CD4-positive, alpha-beta T cell treated with Interferon alpha-2 for 1 hour (primary cell): Measurements from ENCODE around the gene PLCL2.

Experiments
- DNase-seq, 2 donors: peaks; one replicate each; pipeline ENCODE4 v3.0.0-alpha.2; 2020 to 2022

Gene PLCL2

GRCh38 chr3:16866571-16866970, 18.2 kb upstream of the PLCL2 start:
- DNase-seq = peak in 1 of 2 donors; percentile 26

DNA sequence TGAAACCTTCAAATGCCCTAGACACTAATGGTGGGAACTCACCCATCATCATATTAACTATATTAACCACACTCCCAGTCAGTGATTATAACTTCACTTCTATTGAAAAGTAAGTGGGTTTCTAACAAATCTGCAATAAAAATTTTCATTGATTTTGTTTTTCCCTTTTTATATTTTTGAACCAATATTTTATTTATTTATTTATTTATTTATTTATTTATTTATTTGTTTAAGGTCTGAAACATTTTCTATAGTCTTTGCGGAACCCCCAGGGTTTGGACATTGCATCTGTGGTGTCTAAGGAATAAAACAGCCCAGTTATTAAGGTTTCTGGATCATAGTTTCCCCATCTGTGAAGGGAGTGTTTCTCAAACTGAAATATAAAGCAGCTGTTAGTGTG, 16.2 kb upstream of the PLCL2 start:
- no peak for DNase-seq

GRCh38 chr3:16869261-16870005, 15.3 kb upstream of the PLCL2 start:
- DNase-seq = no peak

DNA sequence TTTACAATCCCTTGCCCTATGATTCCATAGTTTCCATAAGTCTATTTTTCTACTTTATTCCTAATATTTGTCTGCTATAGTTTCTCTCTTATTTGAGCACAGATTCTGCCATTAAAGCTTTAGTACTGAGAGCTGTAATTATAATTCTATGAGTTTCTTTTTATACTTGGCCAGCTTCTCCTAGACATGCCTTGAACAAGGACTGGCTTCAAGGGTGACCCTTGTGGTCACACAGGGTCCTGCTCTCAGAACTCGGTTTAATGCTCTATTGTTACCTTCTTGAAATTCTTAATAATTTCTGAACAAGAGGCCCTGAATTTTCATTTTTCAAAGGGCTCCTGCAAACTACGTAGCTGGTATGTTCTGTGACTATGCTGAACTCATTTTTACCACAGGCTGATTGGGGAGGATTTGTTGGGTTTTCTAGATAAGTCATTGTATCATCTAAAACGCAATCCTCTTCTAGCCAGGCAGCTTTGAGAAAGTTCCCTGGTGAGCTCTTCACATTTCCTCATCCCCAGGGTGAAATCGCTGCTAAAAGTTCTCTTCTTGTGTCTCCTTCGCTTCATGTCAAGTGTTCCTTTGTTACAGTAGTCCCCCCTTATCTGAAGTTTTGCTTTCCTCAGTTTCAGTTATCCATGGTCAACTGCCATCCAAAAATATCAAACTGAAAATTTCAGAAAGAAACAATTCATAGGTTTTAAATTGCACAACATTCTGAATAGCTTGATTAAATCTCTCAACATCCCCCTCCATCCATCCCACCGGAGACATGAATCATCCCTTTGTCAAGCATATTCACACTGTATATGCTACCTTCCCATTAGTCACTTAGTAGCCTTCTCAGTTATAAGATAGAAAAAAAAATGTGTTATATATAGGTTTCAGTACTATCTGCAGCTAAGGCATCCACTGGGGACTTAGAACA, 12.6 kb upstream of the PLCL2 start:
- DNase-seq = no peak

- no peak for DNase-seq
These were observed 10.9 kb upstream of the PLCL2 start for GRCh38 chr3:16873872-16874271.

GRCh38 chr3:16875876-16876550, 8.7 kb upstream of the PLCL2 start:
- DNase-seq = peak in 1 of 2 donors; percentile 21

DNA sequence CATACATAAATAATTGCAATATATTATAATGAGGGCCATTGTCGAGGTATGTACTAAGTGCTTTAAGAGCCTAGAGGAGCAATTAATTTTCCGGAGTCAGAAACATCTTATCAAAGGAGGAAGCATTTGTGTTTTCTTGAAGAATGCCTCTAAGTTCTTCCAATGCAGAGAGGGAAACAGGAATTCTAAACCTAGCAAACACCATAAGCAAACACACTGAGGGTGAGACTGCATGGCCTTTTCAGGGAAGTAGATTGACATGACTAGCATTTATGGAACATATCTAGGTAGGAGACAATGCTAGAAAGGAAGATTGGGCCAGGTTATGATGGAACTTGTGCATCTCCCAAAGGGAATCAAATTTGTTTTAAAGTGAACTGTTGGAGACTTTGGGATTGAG, 7.2 kb upstream of the PLCL2 start:
- no peak for DNase-seq

DNA sequence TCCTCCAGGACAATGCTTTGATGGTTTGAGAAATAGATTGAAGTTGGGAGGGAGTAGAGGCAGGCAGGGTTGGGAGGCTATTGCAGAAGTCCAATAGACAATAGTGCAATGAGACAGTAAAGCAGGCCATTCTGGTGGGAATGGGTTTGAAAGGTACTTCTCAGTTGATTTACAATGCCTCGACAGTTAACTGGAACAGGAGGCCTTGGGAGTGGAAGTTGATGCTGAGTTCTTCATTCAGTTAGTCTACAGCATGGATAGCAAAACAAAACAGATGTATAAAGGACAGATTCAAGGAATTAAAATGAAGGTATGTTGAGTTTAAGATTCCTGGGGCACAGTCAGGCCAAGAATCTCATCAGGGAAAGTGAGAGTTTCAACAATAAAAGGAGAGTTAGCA, 6.8 kb upstream of the PLCL2 start:
- DNase-seq = no peak

- DNase-seq = no peak
These were observed 2.7 kb upstream of the PLCL2 start for GRCh38 chr3:16881896-16882630.

GRCh38 chr3:16883057-16883722, 1.6 kb upstream of the PLCL2 start:
- DNase-seq = no peak

DNA sequence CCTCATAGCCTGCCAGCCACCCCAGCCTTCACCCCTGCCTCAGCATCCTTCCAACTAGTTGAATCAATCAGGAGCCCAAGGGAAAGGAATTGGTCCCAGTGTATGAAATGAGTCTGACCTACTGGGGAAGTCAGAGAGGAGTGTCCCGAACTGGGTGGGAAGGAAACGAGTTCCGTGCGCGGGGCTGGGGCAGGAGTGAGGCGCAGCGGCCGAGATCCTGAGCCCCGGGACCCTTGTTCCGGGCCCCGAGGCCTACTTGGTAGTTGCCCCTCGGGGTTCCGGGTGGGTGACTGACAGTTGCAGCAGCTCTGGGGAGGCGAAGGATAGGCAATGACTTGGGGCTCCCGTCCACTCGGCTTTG, 1.1 kb upstream of the PLCL2 start:
- DNase-seq = no peak

DNA sequence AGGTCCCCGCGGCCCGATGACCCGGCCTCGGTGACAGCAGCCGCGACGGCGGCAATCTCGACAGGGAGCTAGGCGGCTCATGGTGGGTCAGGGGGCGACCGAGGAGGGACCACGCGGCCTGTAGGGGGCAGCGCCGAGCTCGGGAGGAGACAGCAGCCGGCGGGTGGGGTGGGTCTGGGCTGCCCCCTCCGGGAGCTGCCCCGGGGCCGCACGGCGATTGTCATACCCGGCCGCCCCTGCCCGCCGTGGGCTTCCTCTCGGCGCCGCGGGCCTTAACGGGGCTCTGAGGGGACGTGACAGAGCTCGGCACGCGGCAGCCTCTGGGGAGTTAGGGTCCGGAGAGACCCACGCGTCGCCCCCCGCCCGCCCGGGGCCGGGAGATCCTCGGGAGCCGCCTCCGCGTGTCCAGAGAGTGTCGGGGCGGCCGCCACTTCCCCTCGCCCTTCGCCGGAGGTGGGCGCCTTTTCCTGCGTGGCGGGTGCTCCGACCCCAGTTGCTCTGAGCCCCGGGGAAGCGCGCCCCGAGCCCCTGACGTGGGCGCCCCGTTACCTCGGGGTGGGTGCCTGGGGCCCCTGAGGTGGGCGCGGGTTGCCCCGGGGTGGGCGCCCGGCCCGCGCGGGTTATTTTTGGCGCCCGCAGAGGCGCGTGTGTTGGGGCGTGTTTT, 539 bp upstream of the PLCL2 start:
- peak; percentile 74 to 78 for DNase-seq

GRCh38 chr3:16885593-16886302, 993 bp downstream of the PLCL2 start:
- DNase-seq = peak in 1 of 2 donors; percentile 22

DNA sequence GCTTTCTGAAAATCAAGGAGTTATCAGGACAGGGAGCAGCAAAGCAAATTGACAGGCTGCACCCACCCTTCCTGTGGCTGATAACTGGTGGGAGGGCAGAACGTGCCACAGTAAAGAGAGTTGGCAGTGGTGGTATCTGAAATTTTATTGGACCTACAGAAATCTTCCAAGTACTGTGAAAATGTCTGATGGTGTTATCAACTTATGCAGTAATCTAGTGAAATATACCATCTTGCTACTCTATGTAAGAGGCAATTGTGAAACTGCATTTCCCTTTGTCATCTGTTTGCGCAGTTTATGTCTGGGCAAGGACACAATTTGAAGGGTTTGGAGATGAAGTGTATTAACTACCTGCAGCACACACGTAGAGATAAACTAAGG, 1.5 kb downstream of the PLCL2 start:
- peak in 1 of 2 donors; percentile 39 for DNase-seq

- DNase-seq = no peak
These were observed 2.4 kb downstream of the PLCL2 start for GRCh38 chr3:16887130-16887529.

- DNase-seq = peak in 1 of 2 donors; percentile 20
These were observed 3.6 kb downstream of the PLCL2 start for GRCh38 chr3:16888356-16888755.

DNA sequence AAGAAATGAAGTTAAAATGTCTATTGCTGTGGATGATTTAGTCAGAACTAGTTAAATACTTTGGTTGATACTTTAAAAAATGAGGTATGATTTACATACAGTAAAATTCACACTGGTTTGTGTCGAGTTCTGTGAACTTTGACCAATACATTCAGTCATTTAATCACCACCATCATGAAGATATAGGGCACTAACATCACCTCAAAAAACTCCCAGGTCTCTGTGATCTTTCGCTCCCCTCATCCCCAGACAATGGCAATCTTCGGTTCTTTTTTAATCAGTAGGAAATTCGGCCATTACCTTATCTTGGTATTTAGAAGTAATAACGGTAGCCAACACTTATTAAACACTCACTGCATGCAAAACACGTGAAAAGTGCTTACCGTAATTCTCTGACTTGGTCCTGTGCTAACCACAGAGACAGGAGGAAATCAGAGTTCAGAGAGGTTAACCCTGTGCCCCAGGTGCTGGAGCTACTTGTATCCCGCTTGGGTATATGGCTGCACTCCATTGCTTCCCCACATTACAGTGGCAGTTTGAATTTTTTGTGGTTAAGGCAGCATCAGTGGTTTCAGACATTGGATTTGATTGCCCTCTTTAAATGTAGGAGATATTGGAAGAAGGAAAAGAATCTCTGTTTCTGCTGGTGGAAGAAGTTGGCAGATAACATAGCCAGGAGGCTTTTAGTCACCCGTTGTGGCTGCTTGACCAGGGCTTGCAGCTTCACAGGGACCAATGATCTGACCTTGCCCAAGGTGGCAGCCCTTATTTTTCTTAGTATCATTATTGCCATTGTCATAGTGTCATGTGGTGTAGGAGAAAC, 4.2 kb downstream of the PLCL2 start:
- peak; percentile 39 to 71 for DNase-seq

DNA sequence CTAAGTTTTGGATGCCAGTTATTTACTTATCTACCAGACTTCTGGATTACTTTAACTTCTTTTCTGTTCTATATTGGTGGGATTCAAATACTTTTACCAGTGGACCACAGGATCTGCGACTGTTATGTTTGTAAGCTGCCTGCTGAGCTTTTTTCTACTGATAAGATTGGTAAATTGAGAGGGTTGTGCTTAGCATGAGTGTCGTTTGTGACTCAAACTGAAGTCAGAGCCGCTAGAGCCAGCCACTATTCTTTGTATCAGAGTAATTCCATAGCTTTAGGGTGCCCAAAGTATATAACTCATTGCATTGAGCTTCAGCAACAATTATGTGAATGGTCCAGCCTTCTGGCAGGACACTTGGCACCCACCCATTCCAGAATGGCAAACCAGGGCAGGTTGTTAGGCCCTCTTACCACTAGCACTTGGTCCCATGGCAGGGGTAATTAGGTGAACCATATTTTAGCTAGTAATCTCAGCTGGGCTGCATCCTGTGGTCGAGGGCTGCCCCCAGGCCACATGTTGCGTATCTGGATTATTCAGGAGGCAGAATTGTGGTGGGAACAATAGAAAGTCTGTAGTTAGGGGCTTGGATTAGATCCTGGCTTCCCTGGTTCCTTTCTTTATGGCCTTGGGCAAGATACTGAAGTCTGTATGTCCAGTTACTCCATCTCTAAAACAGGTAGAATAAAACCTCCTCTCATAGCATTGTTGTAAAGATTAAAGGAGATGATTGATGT, 6.0 kb downstream of the PLCL2 start:
- no peak for DNase-seq

DNA sequence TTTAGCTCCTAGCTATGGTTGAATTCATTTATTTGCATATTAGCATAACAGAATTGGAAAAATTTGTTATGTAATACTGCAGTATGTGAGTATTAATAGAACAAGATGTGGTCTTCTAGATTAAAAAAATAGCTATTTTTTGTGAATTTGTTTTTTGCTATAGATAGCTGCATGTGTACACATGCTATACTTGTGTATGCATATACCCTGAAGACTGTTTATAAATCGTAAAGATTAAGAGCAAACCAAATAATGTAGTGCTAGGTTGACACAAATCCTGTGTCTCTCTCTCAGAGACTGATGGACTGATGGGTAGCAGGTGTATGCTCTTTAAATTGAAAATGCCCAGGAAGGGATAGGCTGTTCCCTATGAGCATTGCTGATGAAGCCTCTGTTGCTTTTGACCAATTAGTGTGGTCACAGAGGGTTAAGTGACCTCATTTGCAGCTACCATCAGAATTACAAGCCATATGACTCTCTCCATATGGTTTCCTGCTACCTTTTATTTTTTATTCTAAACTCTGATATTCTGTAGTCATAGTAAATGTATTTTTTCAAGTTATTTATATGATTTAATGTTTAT, 9.0 kb downstream of the PLCL2 start:
- DNase-seq = no peak
